Endothelial cell (in vitro differentiated cells): ENCODE measurements around the gene ALOX15B. TPM values are rescaled to one million over a fixed set of nuclear protein-coding genes. Genes with fewer than 3 reads are reported as not detected.
A peak's percentile ranks its signal among the peaks of the same experiment; 100 is the strongest.

Experiments used
- DNase-seq: peaks from one replicate; pipeline ENCODE4 v3.0.0; 2021; ENCODE audit warnings: low spot score
- H3K27ac Mint-ChIP-seq: one replicate; pipeline ENCODE4 v1.8.0; 2021; ENCODE audit warnings: mixed read lengths, inconsistent platforms; ENCODE audit not compliant: unreplicated experiment
- H3K27me3 Mint-ChIP-seq: one replicate; pipeline ENCODE4 v1.8.0; 2021; ENCODE audit warnings: mild to moderate bottlenecking, moderate library complexity, mixed read lengths, inconsistent platforms; ENCODE audit not compliant: unreplicated experiment
- H3K36me3 Mint-ChIP-seq: one replicate; pipeline ENCODE4 v1.8.0; 2021; ENCODE audit warnings: mild to moderate bottlenecking, low read depth, mixed read lengths, inconsistent platforms; ENCODE audit not compliant: unreplicated experiment
- H3K4me1 Mint-ChIP-seq: one replicate; pipeline ENCODE4 v1.8.0; 2021; ENCODE audit warnings: mild to moderate bottlenecking, mixed read lengths, inconsistent platforms; ENCODE audit not compliant: unreplicated experiment
- H3K4me3 Mint-ChIP-seq: one replicate; pipeline ENCODE4 v1.8.0; 2021; ENCODE audit warnings: mild to moderate bottlenecking, mixed read lengths, inconsistent platforms; ENCODE audit not compliant: unreplicated experiment
- H3K9me3 Mint-ChIP-seq: one replicate; pipeline ENCODE4 v1.8.0; 2021; ENCODE audit warnings: mixed read lengths, inconsistent platforms; ENCODE audit not compliant: unreplicated experiment
- CTCF ChIP-seq: fragments of 200-600 bp; sonication (generic); IDR thresholded peaks from one replicate; pipeline ENCODE4 v1.5.0; 2021; ENCODE audit warnings: antibody characterized with exemption; ENCODE audit not compliant: unreplicated experiment
- total RNA-seq: library from RNA; stranded (reverse); fragmentation: NEBNext Ultra II Directional; extraction: Animal tissue kit (Norgen Biotek cat#: 25700); gene quantifications from one replicate; pipeline ENCODE4 v1.2.1, GENCODE V29; 2021; ENCODE audit not compliant: unreplicated experiment

The ALOX15B gene
- total RNA-seq, 1 donor from 2014 or later: 0.13 TPM

GRCh38 chr17:8046306-8046928 is 7.6 kb downstream of the ALOX15B start:
- Mint-ChIP-seq H3K4me1 (peaks cover 2% of the 10 kb centered on the region), H3K27ac (no peak overlapping the region), H3K27me3 (peaks cover 18% of the 10 kb centered on the region), H3K4me3 (no peak overlapping the region), H3K36me3 (peaks cover 4% of the 10 kb centered on the region), H3K9me3 (no peaks in the 10 kb centered on the region)
- TF ChIP-seq CTCF: no peak
- DNase-seq: no peak

- Mint-ChIP-seq H3K36me3 (peaks cover 4% of the 10 kb centered on the region), H3K27me3 (peaks cover 18% of the 10 kb centered on the region), H3K4me1 (peaks cover 2% of the 10 kb centered on the region), H3K27ac (no peak overlapping the region), H3K4me3 (no peak overlapping the region), H3K9me3 (no peaks in the 10 kb centered on the region)
- no peak for DNase-seq
- TF ChIP-seq CTCF: no peak
These were observed 8.3 kb downstream of the ALOX15B start for GRCh38 chr17:8046929-8047768.

- H3K4me3 Mint-ChIP-seq: no peak overlapping the region
- no peak for TF ChIP-seq CTCF
- peaks cover 2% of the 10 kb centered on the region for H3K4me1 Mint-ChIP-seq
- no peak for DNase-seq
- no peaks in the 10 kb centered on the region for H3K9me3 Mint-ChIP-seq
- H3K27me3 Mint-ChIP-seq: peaks cover 18% of the 10 kb centered on the region
- no peak overlapping the region for H3K27ac Mint-ChIP-seq
- peaks cover 4% of the 10 kb centered on the region for H3K36me3 Mint-ChIP-seq
These were observed 8.9 kb downstream of the ALOX15B start for GRCh38 chr17:8047769-8048110.

GRCh38 chr17:8048236-8048635 is 9.4 kb downstream of the ALOX15B start:
- no peak for TF ChIP-seq CTCF
- Mint-ChIP-seq H3K9me3 (no peaks in the 10 kb centered on the region), H3K4me1 (peaks cover 2% of the 10 kb centered on the region), H3K27ac (no peak overlapping the region), H3K36me3 (peaks cover 2% of the 10 kb centered on the region), H3K4me3 (no peak overlapping the region), H3K27me3 (peaks cover 17% of the 10 kb centered on the region)
- DNase-seq: no peak

GRCh38 chr17:8048736-8049135 is 9.9 kb downstream of the ALOX15B start:
- H3K36me3 Mint-ChIP-seq: no peaks in the 10 kb centered on the region
- no peaks in the 10 kb centered on the region for H3K9me3 Mint-ChIP-seq
- no peak for DNase-seq
- no peak for TF ChIP-seq CTCF
- H3K27ac Mint-ChIP-seq: peak overlapping the region; percentile 64
- no peak overlapping the region for H3K4me3 Mint-ChIP-seq
- H3K4me1 Mint-ChIP-seq: no peaks in the 10 kb centered on the region
- peaks cover 12% of the 10 kb centered on the region for H3K27me3 Mint-ChIP-seq
